DND-41 (cell line): ENCODE results near the gene CPD.
"Not testable (repeated sequence)": the region's sequence is repeated elsewhere in the genome, so short reads cannot be mapped to it uniquely, and the experiment has no call there.

Source experiments
- ATAC-seq: fragments of 200-7000 bp; cut with Tn5 transposase; 3 replicates; pipeline ENCODE4 v1.9.1; 2021; ENCODE audit warnings: low read depth; ENCODE audit not compliant: insufficient read depth
- DNase-seq: peaks from one replicate; pipeline ENCODE4 v3.0.0-alpha.2; 2020
- H2AFZ ChIP-seq: 2 replicates; pipeline ENCODE4 v1.6.0; 2012; ENCODE audit warnings: low read depth, low read length
- H3K27ac ChIP-seq: 2 replicates; pipeline ENCODE4 v1.5.1; 2012; ENCODE audit warnings: low read length, inconsistent platforms
- H3K27me3 ChIP-seq: fragments of 200-600 bp; sonication (generic); 2 replicates; pipeline ENCODE4 v1.6.0; 2012; ENCODE audit warnings: low read length, mild to moderate bottlenecking, inconsistent platforms; ENCODE audit not compliant: insufficient read depth, poor library complexity
- H3K36me3 ChIP-seq: 2 replicates; pipeline ENCODE4 v1.5.1; 2012; ENCODE audit warnings: low read length, inconsistent platforms; ENCODE audit not compliant: insufficient read depth
- H3K4me1 ChIP-seq: 2 replicates; pipeline ENCODE4 v1.5.1; 2012; ENCODE audit warnings: mild to moderate bottlenecking, low read length; ENCODE audit not compliant: insufficient read depth
- H3K4me2 ChIP-seq: 2 replicates; pipeline ENCODE4 v1.6.0; 2012; ENCODE audit warnings: mild to moderate bottlenecking, moderate library complexity, low read length, inconsistent platforms; ENCODE audit not compliant: insufficient read depth
- H3K4me3 ChIP-seq, 2 experiments: fragments of 200-600 bp in 1 of 2; shearing (Covaris generic) in 1 of 2; 2 replicates each; pipeline ENCODE4 v1.5.1; 2012 to 2016; ENCODE audit warnings: inconsistent platforms in 2 of 2, low read length in 2 of 2, mild to moderate bottlenecking in 2 of 2, low read depth in 1 of 2, moderate library complexity in 1 of 2
- H3K79me2 ChIP-seq: 2 replicates; pipeline ENCODE4 v1.6.0; 2012; ENCODE audit warnings: low read length, inconsistent platforms; ENCODE audit not compliant: insufficient read depth
- H3K9ac ChIP-seq: 2 replicates; pipeline ENCODE4 v1.6.0; 2012; ENCODE audit warnings: low read depth, mild to moderate bottlenecking, inconsistent platforms, low read length, moderate library complexity
- H3K9me3 ChIP-seq: 2 replicates; pipeline ENCODE4 v1.5.1; 2012; ENCODE audit warnings: low read length, moderate library complexity, mild to moderate bottlenecking, inconsistent platforms; ENCODE audit not compliant: insufficient read depth, severe bottlenecking
- H4K20me1 ChIP-seq: 2 replicates; pipeline ENCODE4 v1.6.0; 2012; ENCODE audit warnings: low read length; ENCODE audit not compliant: insufficient read depth
- CTCF ChIP-seq: IDR thresholded peaks from 2 replicates; pipeline ENCODE4 v1.5.1; 2012; ENCODE audit warnings: borderline replicate concordance, low read length, moderate library complexity, mild to moderate bottlenecking; ENCODE audit not compliant: poor library complexity, severe bottlenecking; ENCODE audit errors: extremely low read depth
- EZH2 ChIP-seq: IDR thresholded peaks from 3 replicates; pipeline ENCODE4 v1.6.1; 2012; ENCODE audit warnings: borderline replicate concordance, low read depth, mild to moderate bottlenecking, moderate library complexity, low read length, inconsistent platforms; ENCODE audit not compliant: severe bottlenecking

Gene CPD

GRCh38 chr17:30458371-30458770, 79.6 kb downstream of the CPD start:
- Histone ChIP-seq H3K27me3 (no peaks in the 10 kb centered on the region), H3K9me3 (no peaks in the 10 kb centered on the region), H3K4me2 (no peak overlapping the region), H3K9ac (no peak overlapping the region), H3K79me2 (no peaks in the 10 kb centered on the region), H3K4me3 (no peak overlapping the region), H4K20me1 (no peaks in the 10 kb centered on the region), H2AFZ (no peak overlapping the region), H3K4me1 (no peaks in the 10 kb centered on the region), H3K36me3 (peaks cover 40% of the 10 kb centered on the region; the same call in 1 of the 2 replicates), H3K27ac (no peak overlapping the region)
- ATAC-seq (no peak), DNase-seq (no peak)
- no peak for TF ChIP-seq CTCF
- no peak for TF ChIP-seq EZH2

- H3K79me2 ChIP-seq, H3K27ac ChIP-seq, H3K9me3 ChIP-seq, H2AFZ ChIP-seq, H3K4me2 ChIP-seq, H3K9ac ChIP-seq, H3K27me3 ChIP-seq, H4K20me1 ChIP-seq, DNase-seq, ATAC-seq, H3K4me1 ChIP-seq, H3K4me3 ChIP-seq: not testable (repeated sequence)
- peaks cover 39% of the 10 kb centered on the region; the same call in 1 of the 2 replicates for H3K36me3 ChIP-seq
Measured at GRCh38 chr17:30458797-30459413, 80.2 kb downstream of the CPD start.

GRCh38 chr17:30468465-30468864, 89.7 kb downstream of the CPD start:
- no peak overlapping the region for H2AFZ ChIP-seq
- H3K36me3 ChIP-seq: peaks cover 7% of the 10 kb centered on the region; the same call in 1 of the 2 replicates
- no peaks in the 10 kb centered on the region for H3K27me3 ChIP-seq
- no peaks in the 10 kb centered on the region for H4K20me1 ChIP-seq
- H3K9me3 ChIP-seq: no peaks in the 10 kb centered on the region
- H3K9ac ChIP-seq: no peak overlapping the region
- H3K4me1 ChIP-seq: no peaks in the 10 kb centered on the region
- no peak for DNase-seq
- TF ChIP-seq EZH2 (no peak), CTCF (no peak)
- H3K4me2 ChIP-seq: no peak overlapping the region
- H3K27ac ChIP-seq: no peak overlapping the region
- ATAC-seq: no peak
- no peak overlapping the region for H3K4me3 ChIP-seq
- H3K79me2 ChIP-seq: no peaks in the 10 kb centered on the region

GRCh38 chr17:30472238-30472890, 93.6 kb downstream of the CPD start:
- no peak for DNase-seq
- no peak overlapping the region for H3K4me2 ChIP-seq

More at GRCh38 chr17:30472238-30472890, 93.6 kb downstream of the CPD start:
- H3K9ac ChIP-seq: no peak overlapping the region
- no peaks in the 10 kb centered on the region for H3K27me3 ChIP-seq
- H3K36me3 ChIP-seq: no peaks in the 10 kb centered on the region
- no peak overlapping the region for H3K27ac ChIP-seq
- H3K79me2 ChIP-seq: peaks cover 2% of the 10 kb centered on the region
- H3K9me3 ChIP-seq: no peaks in the 10 kb centered on the region
- TF ChIP-seq EZH2 (no peak), CTCF (no peak)
- no peaks in the 10 kb centered on the region for H4K20me1 ChIP-seq
- H3K4me3 ChIP-seq: no peak overlapping the region
- H3K4me1 ChIP-seq: peaks cover 8% of the 10 kb centered on the region
- ATAC-seq: no peak
- H2AFZ ChIP-seq: no peak overlapping the region
